SU-DHL-6 (cell line): ENCODE data around the gene OR4C5.
"Not testable (repeated sequence)": the region's sequence is repeated elsewhere in the genome, so short reads cannot be mapped to it uniquely, and the experiment has no call there.

Experiments
- H2AFZ ChIP-seq: fragments of 200-600 bp; sonication (generic); 2 replicates; pipeline ENCODE4 v1.6.1; 2014; ENCODE audit warnings: low read depth, mild to moderate bottlenecking, moderate library complexity, mixed read lengths, antibody characterized with exemption, low read length; ENCODE audit not compliant: severe bottlenecking
- H3F3A ChIP-seq: fragments of 200-600 bp; shearing (Covaris generic); 2 replicates; pipeline ENCODE4 v1.6.0; 2016; ENCODE audit warnings: antibody characterized with exemption, mild to moderate bottlenecking; ENCODE audit not compliant: insufficient read depth
- H3K27ac ChIP-seq: fragments of 200-600 bp; sonication (generic); 2 replicates; pipeline ENCODE4 v1.5.1; 2016; ENCODE audit warnings: low read depth, mild to moderate bottlenecking, low read length, moderate library complexity, mixed read lengths
- H3K27me3 ChIP-seq: fragments of 200-600 bp; sonication (generic), shearing (Covaris generic); 2 replicates; pipeline ENCODE4 v1.6.0; 2014; ENCODE audit warnings: mild to moderate bottlenecking, low read length
- H3K36me3 ChIP-seq: fragments of 200-600 bp; sonication (generic); 2 replicates; pipeline ENCODE4 v1.6.1; 2014; ENCODE audit warnings: mild to moderate bottlenecking, low read length, mixed read lengths
- H3K4me2 ChIP-seq: fragments of 300-600, 200-600 bp; shearing (Covaris generic), sonication (generic); 2 replicates; pipeline ENCODE4 v1.6.0; 2014; ENCODE audit warnings: low read length, low read depth, mild to moderate bottlenecking; ENCODE audit not compliant: poor library complexity, severe bottlenecking
- H3K4me3 ChIP-seq: fragments of 200-600 bp; sonication (generic); 2 replicates; pipeline ENCODE4 v1.5.1; 2014; ENCODE audit warnings: antibody characterized with exemption, low read length, mild to moderate bottlenecking, mixed read lengths; ENCODE audit not compliant: insufficient read depth, poor library complexity, severe bottlenecking
- H3K79me2 ChIP-seq: fragments of 200-600 bp; sonication (generic); 2 replicates; pipeline ENCODE4 v1.6.1; 2014; ENCODE audit warnings: mild to moderate bottlenecking, low read length, moderate library complexity; ENCODE audit not compliant: insufficient read depth
- H3K9ac ChIP-seq: fragments of 200-600 bp; sonication (generic); 2 replicates; pipeline ENCODE4 v1.7.0; 2014; ENCODE audit warnings: mild to moderate bottlenecking, low read length
- H3K9me2 ChIP-seq: fragments of 200-600 bp; sonication (generic); replicated peaks from 2 replicates; pipeline ENCODE4 v1.6.1; 2014; ENCODE audit warnings: low read length; ENCODE audit not compliant: insufficient read depth
- H3K9me3 ChIP-seq: fragments of 200-600 bp; sonication (generic); 2 replicates; pipeline ENCODE4 v1.6.1; 2014; ENCODE audit warnings: low read length, mixed read lengths; ENCODE audit not compliant: insufficient read depth
- H4K20me1 ChIP-seq: fragments of 200-600 bp; sonication (generic); 2 replicates; pipeline ENCODE4 v1.6.1; 2014; ENCODE audit warnings: low read depth, mild to moderate bottlenecking, antibody characterized with exemption, low read length, moderate library complexity, mixed read lengths
- EZH2phosphoT487 ChIP-seq: fragments of 200-600 bp; sonication (generic), shearing (Covaris generic); conservative IDR thresholded peaks from 2 replicates; pipeline ENCODE4 v1.6.1; 2018; ENCODE audit warnings: mild to moderate bottlenecking, antibody characterized with exemption, low read length, moderate library complexity, mixed read lengths
- TF ChIP-seq, protein P1 (sequence below): fragments of 200-600 bp; sonication (generic); IDR thresholded peaks from one replicate; pipeline ENCODE4 v1.5.1; 2017; ENCODE audit warnings: antibody characterized with exemption, mild to moderate bottlenecking, low read length, moderate library complexity; ENCODE audit not compliant: insufficient read depth, poor library complexity, severe bottlenecking

Gene OR4C5

DNA sequence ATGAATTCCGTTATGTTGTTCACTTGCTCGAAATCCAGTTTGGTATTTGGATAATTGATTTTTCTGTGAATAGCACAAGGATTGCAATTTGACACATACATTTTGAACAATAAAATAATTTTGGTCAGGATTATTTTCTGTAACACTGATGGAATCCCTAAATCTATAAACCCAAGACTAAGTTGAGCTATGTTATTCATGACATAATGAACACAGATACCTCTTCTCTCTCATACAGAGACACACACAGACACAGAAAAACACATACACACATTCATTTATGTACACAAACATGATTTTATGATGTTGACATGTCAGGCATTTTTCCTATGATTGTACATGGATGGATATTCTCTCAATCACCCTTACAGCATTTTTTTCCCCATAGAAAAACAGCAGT lies at the start of gene OR4C5:
Gene OR4C5, minus strand, starts transcription at position 101 of the 400 bp plus-strand sequence. Its CDS starts 0 bp downstream, at position 101.
- no peak within 1 kb of the TSS for H3K9ac ChIP-seq
- no peak within 1 kb of the TSS for H3K27ac ChIP-seq
- H3K36me3 ChIP-seq, result no peaks in the 10 kb centered on the region
- no peak within 1 kb of the TSS for H3K4me3 ChIP-seq
- H3K9me2 ChIP-seq, result no peaks in the 10 kb centered on the region
- no peaks in the 10 kb centered on the region for H4K20me1 ChIP-seq
- H3K27me3 ChIP-seq, result no peaks in the 10 kb centered on the region
- H3K4me2 ChIP-seq, result no peak within 1 kb of the TSS
- H3K79me2 ChIP-seq, result no peaks in the 10 kb centered on the region
- H3F3A ChIP-seq, result no peaks in the 10 kb centered on the region
- TF ChIP-seq EZH2phosphoT487, result no peak
- TF ChIP-seq, protein P1, sequence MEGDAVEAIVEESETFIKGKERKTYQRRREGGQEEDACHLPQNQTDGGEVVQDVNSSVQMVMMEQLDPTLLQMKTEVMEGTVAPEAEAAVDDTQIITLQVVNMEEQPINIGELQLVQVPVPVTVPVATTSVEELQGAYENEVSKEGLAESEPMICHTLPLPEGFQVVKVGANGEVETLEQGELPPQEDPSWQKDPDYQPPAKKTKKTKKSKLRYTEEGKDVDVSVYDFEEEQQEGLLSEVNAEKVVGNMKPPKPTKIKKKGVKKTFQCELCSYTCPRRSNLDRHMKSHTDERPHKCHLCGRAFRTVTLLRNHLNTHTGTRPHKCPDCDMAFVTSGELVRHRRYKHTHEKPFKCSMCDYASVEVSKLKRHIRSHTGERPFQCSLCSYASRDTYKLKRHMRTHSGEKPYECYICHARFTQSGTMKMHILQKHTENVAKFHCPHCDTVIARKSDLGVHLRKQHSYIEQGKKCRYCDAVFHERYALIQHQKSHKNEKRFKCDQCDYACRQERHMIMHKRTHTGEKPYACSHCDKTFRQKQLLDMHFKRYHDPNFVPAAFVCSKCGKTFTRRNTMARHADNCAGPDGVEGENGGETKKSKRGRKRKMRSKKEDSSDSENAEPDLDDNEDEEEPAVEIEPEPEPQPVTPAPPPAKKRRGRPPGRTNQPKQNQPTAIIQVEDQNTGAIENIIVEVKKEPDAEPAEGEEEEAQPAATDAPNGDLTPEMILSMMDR, result no peak
- no peaks in the 10 kb centered on the region for H3K9me3 ChIP-seq
- H2AFZ ChIP-seq, result no peak within 1 kb of the TSS

DNA sequence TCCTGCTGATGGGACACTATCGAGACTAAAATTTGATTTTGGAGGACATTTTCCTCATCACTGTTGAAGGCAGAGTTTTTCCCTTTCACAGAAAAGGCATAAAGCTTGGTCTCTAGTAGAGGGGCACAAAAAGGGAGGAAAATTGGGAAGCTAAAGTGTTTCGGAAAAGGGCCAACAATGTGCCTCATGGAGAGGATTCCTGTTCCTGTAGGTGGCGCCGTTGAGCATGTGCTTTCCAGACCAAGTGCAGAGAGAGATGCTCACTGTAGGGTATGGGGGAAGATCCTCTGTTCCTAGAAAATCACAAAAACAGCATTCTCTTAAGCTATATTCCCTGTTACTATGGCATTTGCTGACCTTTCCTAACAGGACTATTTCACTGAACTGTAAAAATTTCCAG lies 18.4 kb upstream of the OR4C5 start:
- Histone ChIP-seq H3K4me3 (no peak overlapping the region), H3K9me2 (no peaks in the 10 kb centered on the region), H3K9ac (no peak overlapping the region), H3K79me2 (no peaks in the 10 kb centered on the region), H3K27me3 (no peaks in the 10 kb centered on the region), H3K9me3 (no peaks in the 10 kb centered on the region), H3K36me3 (no peaks in the 10 kb centered on the region), H4K20me1 (no peaks in the 10 kb centered on the region), H3K27ac (no peak overlapping the region), H3F3A (no peaks in the 10 kb centered on the region), H3K4me2 (no peak overlapping the region), H2AFZ (no peak overlapping the region)
- TF ChIP-seq, protein P1, result no peak
- no peak for TF ChIP-seq EZH2phosphoT487

DNA sequence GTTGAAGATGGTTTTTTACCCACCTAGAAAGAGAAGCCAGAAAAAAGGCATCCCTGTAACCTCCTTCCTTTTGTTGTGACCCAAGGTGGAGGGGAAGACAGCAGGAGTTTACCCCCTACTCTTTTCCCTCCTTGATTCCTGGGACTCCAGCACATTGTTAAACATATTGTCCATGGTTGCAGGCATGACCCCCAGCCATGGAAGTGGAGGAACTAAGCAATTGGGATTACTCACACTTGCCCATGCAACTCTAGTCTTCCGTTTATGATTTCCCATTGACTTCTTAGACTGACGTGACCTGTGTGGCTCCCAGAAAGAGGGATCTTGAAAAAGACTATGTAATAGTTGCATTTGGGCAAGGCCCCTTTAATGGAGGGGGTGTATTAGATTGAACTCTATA lies 17.9 kb upstream of the OR4C5 start:
- H3K9ac ChIP-seq, H3F3A ChIP-seq, H3K79me2 ChIP-seq, H2AFZ ChIP-seq, H3K9me2 ChIP-seq, H3K27ac ChIP-seq, H3K4me2 ChIP-seq, H3K27me3 ChIP-seq, H3K36me3 ChIP-seq, H3K4me3 ChIP-seq, H3K9me3 ChIP-seq, H4K20me1 ChIP-seq: not testable (repeated sequence)

DNA sequence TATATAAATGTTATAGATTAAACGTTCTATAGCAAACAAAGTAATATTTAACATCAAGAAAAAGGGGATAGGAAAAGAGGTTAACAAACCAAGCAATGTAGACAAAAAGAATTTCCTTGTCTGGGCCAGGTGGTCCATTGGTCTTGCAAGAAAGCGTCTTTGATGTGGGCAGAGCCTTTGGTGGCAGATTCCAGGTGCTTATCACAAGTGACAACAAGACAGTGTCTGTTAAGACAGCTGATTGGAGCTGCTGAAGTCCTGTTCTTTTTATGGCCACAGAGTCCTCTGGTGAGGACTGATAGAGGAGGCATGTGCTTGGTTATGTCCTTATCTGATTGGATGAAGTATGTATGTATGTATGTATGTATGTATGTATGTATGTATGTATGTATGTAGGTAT lies 5.0 kb downstream of the OR4C5 start:
- not testable (repeated sequence) for H3K27ac ChIP-seq, H3K4me2 ChIP-seq, H3K27me3 ChIP-seq, H3F3A ChIP-seq, H4K20me1 ChIP-seq, H2AFZ ChIP-seq, H3K79me2 ChIP-seq, H3K9ac ChIP-seq, H3K36me3 ChIP-seq, H3K9me3 ChIP-seq, H3K9me2 ChIP-seq, H3K4me3 ChIP-seq
